Transverse colon (tissue), 3 donors: ENCODE measurements around the gene EHF.

ENCODE experiments used
- CTCF ChIP-seq, 5 experiments: fragments of 200-600 bp in 3 of 5; fragments of 450-650 bp in 2 of 5; sonication (generic) in 3 of 5; IDR thresholded peaks; 1 replicate in 2 of 5; 2 replicates in 3 of 5; pipeline ENCODE4 v1.5.1; 2016 to 2017; ENCODE audit warnings: antibody characterized with exemption in 5 of 5, inconsistent platforms in 3 of 5, mild to moderate bottlenecking in 2 of 5, moderate library complexity in 1 of 5
- POLR2A ChIP-seq: fragments of 450-650 bp; IDR thresholded peaks from one replicate; pipeline ENCODE4 v1.6.1; 2016; ENCODE audit warnings: antibody characterized with exemption, mild to moderate bottlenecking, moderate library complexity

GRCh38 chr11:34595960-34596644, 24.8 kb upstream of the EHF start:
- no peak for TF ChIP-seq CTCF (IDR thresholded peaks at IDR 0.05)
- no peak for TF ChIP-seq POLR2A
